ENCODE measurements around the gene ZNF813. TPM values are rescaled to one million over a fixed set of nuclear protein-coding genes. Genes with fewer than 3 reads are reported as not detected.
"Not testable (repeated sequence)": the region's sequence is repeated elsewhere in the genome, so short reads cannot be mapped to it uniquely, and the experiment has no call there.

ZNF813 gene
- total RNA-seq, 1 donor from 2014 or later = 5.3 TPM

- peak overlapping the region; percentile 8 for H3K4me3 ChIP-seq
- ATAC-seq = no peak
- no peaks in the 10 kb centered on the region for H3K27me3 ChIP-seq (ENCODE audit: low read depth)
- no peaks in the 10 kb centered on the region for H3K4me1 ChIP-seq
- peaks cover 15% of the 10 kb centered on the region for H3K9me3 ChIP-seq
- DNase-seq = no peak
- H3K27ac ChIP-seq = no peak overlapping the region
- H3K36me3 ChIP-seq = no peaks in the 10 kb centered on the region
- intact Hi-C loops (cut with DNase I) = no loop called here
- TF ChIP-seq CTCF (IDR thresholded peaks at IDR 0.05) = no peak
These were observed 4.7 kb upstream of the ZNF813 start for GRCh38 chr19:53462861-53463260.

DNA sequence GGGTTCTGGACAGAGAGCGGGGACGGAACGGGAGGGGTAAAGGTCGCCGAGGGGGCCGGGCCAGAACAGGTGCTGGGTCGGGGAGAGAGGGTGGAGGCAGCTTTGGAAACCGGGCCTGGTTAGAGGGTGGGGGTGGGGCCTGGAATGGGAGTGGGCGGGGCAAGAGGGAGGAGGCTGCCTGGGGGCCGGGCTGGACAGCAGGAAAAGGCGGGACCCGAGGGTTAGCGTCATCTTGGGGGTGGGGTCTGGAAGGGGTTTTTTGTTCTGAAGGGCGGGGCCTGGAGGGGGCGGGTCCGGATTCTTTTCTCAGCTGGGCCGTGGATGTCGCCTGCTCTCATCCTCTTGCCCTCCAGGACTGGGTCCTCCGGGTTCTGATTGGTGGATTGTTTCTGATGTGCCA lies 4.3 kb upstream of the ZNF813 start:
- TF ChIP-seq CTCF (IDR thresholded peaks at IDR 0.05) = no peak
- no peaks in the 10 kb centered on the region for H3K36me3 ChIP-seq
- no peak overlapping the region for H3K27ac ChIP-seq
- intact Hi-C loops (cut with DNase I) = no loop called here
- H3K4me1 ChIP-seq = peaks cover 2% of the 10 kb centered on the region
- H3K9me3 ChIP-seq = peaks cover 11% of the 10 kb centered on the region
- ATAC-seq (peak in 1 of 2 donors; percentile 32), DNase-seq (peak; percentile 55)
- H3K4me3 ChIP-seq = peak overlapping the region; percentile 8
- H3K27me3 ChIP-seq (ENCODE audit: low read depth) = no peaks in the 10 kb centered on the region

DNA sequence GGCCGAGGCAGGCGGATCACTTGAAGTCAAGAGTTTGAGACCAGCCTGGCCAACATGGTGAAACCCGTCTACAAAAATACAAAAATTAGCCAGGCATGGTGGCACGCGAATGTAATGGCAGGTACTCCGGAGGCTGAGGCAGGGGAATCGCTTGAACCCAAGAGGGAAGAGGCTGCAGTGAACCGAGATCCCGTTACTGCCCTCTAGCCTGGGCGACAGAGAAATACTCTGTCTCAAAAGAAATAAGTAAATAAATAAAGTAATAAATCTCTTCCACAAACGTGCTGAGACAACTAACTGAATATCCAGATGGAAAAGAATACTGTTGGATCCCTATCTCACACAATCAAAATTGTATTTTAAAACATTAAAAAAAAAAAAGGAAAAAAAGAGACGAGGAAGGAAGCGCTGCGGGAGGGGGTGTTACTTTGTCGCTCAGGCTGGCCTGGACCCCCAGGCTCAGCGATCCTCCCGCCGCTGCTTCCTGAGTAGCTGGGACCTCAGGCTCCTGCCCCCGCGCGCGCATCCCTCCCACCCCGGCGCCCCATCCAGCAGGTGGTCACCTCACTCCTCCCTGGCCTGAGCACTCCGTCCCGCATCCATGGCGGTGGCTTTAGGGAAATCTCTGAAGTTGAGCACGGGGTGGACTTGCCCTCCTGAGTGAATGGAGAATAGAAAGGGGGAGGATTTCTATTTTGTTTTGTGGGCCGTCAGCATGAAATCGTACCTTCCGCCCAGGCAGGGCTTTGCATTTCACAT lies 628 bp upstream of the ZNF813 start:
- Histone ChIP-seq H3K27me3 (ENCODE audit: low read depth) (no peaks in the 10 kb centered on the region), H3K36me3 (no peaks in the 10 kb centered on the region), H3K9me3 (no peaks in the 10 kb centered on the region), H3K4me3 (peak overlapping the region; percentile 62), H3K4me1 (peaks cover 7% of the 10 kb centered on the region), H3K27ac (peak overlapping the region; percentile 79)
- ATAC-seq (peak; percentile 31 to 42), DNase-seq (peak; percentile 54)
- intact Hi-C loops (cut with DNase I) = no loop called here
- no peak for TF ChIP-seq CTCF (IDR thresholded peaks at IDR 0.05)

- H3K4me1 ChIP-seq; H3K36me3 ChIP-seq; H3K27ac ChIP-seq; intact Hi-C loops (cut with DNase I); H3K27me3 ChIP-seq (ENCODE audit: low read depth); DNase-seq; H3K9me3 ChIP-seq; ATAC-seq: not testable (repeated sequence)
- H3K4me3 ChIP-seq = peak overlapping the region; percentile 62
These were observed 1.1 kb downstream of the ZNF813 start for GRCh38 chr19:53468628-53469027.

DNA sequence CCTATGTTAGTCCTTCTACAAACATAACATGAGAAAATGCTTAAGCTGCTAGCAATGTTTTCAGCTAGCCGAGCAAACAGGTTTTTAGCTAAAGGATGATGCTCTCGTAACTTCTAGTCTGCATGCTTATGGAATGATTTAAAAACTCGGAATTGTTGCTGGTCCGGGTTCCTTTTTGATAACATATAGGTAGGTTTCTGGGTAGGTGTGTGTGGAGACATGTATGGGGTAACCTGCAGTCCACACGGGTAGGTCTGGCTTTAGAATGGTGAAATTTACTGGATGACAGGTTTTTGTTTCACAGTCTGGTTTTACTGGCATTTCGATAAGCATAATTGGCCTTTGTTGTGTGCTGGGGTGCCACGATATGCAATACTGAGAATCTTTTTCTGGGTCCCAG lies 4.4 kb downstream of the ZNF813 start:
- no peak for TF ChIP-seq CTCF (IDR thresholded peaks at IDR 0.05)

GRCh38 chr19:53474832-53475231 lies 7.3 kb downstream of the ZNF813 start:
- H3K4me1 ChIP-seq; H3K27ac ChIP-seq; H3K27me3 ChIP-seq (ENCODE audit: low read depth); H3K4me3 ChIP-seq; H3K36me3 ChIP-seq; DNase-seq; intact Hi-C loops (cut with DNase I); ATAC-seq: not testable (repeated sequence)
- H3K9me3 ChIP-seq = peaks cover 28% of the 10 kb centered on the region

More for the DNA sequence above, 4.4 kb downstream of the ZNF813 start:
- DNase-seq = no peak
- Histone ChIP-seq H3K27me3 (ENCODE audit: low read depth) (no peaks in the 10 kb centered on the region), H3K36me3 (no peaks in the 10 kb centered on the region), H3K4me3 (no peak overlapping the region), H3K9me3 (peaks cover 10% of the 10 kb centered on the region), H3K4me1 (peaks cover 7% of the 10 kb centered on the region), H3K27ac (no peak overlapping the region)
- no peak for ATAC-seq
- intact Hi-C loops (cut with DNase I) = no loop called here

DNA sequence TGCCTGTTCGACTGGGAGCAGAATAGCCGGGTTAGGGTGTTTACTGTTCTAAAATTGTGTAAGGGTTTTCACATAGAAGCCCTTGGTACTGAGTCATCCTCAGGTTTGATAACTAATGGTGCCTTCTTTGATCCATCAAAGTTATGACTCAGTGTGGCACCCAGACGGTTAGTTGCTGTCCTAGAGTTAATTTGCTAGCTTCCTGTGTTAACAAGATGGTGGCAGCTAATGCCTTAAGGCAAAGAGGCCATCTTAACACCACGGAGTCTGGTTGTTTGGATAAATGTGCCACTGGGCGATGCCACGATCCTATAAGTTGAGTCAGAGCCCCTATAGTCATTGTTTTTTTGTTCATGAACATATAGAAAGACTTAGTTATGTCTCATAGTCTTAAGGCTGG lies 7.9 kb downstream of the ZNF813 start:
- H3K36me3 ChIP-seq; H3K27me3 ChIP-seq (ENCODE audit: low read depth); H3K27ac ChIP-seq; DNase-seq; H3K4me3 ChIP-seq; intact Hi-C loops (cut with DNase I); ATAC-seq; H3K4me1 ChIP-seq: not testable (repeated sequence)
- H3K9me3 ChIP-seq = peaks cover 34% of the 10 kb centered on the region

GRCh38 chr19:53483751-53484150 lies 16.2 kb downstream of the ZNF813 start:
- Histone ChIP-seq H3K36me3 (peaks cover 31% of the 10 kb centered on the region), H3K9me3 (peaks cover 43% of the 10 kb centered on the region)
- H3K4me1 ChIP-seq; DNase-seq; intact Hi-C loops (cut with DNase I); H3K27ac ChIP-seq; H3K4me3 ChIP-seq; H3K27me3 ChIP-seq (ENCODE audit: low read depth); ATAC-seq: not testable (repeated sequence)
